ENCODE measurements around the gene CRADD.

GRCh38 chr12:93804392-93805179, 127.4 kb downstream of the CRADD start:
- TF ChIP-seq CTCF (conservative IDR thresholded peaks at IDR 0.05; ENCODE audit: low read depth, low read length) (no peak), MAZ (IDR thresholded peaks at IDR 0.05; ENCODE audit: borderline replicate concordance, low read depth, low read length) (no peak), MXI1 (IDR thresholded peaks at IDR 0.05; ENCODE audit: borderline replicate concordance, low read depth, low read length) (no peak), POLR2A (IDR thresholded peaks at IDR 0.05; ENCODE audit: low read depth, low read length) (no peak), FOS (IDR thresholded peaks at IDR 0.05; ENCODE audit: low read depth, low read length) (no peak), RCOR1 (IDR thresholded peaks at IDR 0.05; ENCODE audit: insufficient replicate concordance, low read length) (no peak), CEBPB (IDR thresholded peaks at IDR 0.05; ENCODE audit: low read depth, low read length) (no peak), RAD21 (IDR thresholded peaks at IDR 0.05; ENCODE audit: low read length) (no peak)
- TF ChIP-seq, protein P1, sequence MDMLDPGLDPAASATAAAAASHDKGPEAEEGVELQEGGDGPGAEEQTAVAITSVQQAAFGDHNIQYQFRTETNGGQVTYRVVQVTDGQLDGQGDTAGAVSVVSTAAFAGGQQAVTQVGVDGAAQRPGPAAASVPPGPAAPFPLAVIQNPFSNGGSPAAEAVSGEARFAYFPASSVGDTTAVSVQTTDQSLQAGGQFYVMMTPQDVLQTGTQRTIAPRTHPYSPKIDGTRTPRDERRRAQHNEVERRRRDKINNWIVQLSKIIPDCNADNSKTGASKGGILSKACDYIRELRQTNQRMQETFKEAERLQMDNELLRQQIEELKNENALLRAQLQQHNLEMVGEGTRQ (IDR thresholded peaks at IDR 0.05; ENCODE audit: low read depth, low read length), result no peak

Measured in IMR-90 (cell line).